Measurements from ENCODE around the gene SIPA1L2.
"Not testable (repeated sequence)": the region's sequence is repeated elsewhere in the genome, so short reads cannot be mapped to it uniquely, and the experiment has no call there.

SIPA1L2 gene

DNA sequence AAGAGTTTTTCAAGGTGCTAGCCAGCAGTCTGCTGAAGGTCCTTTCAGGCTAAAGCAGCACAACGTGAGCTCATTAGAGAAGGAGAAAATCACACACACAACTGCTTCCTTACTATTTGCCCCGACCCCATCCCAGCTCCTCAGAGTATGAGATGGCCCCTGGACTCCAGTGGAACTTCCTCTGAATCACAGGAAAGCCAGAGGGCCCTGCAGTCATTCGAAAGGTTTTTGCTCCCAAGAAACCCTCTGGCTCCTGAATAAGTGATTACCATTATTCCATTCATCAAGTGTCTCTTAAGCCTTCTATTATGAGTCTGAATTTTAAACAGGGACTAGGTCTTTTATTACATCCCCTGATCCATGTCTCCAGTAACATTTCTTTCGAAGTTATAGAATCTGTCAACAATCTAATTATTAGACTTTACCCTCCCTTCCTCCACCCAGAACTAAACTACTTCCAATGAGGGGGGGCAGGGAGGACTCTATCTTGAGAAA, 14.6 kb downstream of the SIPA1L2 start:
- DNase-seq, result no peak

DNA sequence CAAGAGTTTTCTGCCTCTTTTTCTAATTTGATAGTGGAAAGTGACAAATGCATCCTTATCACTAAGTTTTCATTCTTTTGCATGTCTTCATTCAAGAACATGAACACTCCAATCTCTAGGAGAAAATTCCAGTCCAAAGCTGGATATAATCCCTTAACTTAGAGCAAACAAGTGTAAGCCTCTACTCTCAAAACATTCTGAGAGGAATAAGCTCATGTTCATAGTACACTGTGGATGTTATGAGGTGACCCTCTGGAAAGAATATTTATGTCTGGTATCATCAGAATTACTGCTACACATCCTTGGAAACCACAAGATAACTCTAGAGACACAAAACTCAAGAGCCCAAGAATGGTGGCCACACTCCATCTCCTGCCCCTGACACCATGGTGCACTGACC, 15.1 kb downstream of the SIPA1L2 start:
- DNase-seq, result no peak

DNA sequence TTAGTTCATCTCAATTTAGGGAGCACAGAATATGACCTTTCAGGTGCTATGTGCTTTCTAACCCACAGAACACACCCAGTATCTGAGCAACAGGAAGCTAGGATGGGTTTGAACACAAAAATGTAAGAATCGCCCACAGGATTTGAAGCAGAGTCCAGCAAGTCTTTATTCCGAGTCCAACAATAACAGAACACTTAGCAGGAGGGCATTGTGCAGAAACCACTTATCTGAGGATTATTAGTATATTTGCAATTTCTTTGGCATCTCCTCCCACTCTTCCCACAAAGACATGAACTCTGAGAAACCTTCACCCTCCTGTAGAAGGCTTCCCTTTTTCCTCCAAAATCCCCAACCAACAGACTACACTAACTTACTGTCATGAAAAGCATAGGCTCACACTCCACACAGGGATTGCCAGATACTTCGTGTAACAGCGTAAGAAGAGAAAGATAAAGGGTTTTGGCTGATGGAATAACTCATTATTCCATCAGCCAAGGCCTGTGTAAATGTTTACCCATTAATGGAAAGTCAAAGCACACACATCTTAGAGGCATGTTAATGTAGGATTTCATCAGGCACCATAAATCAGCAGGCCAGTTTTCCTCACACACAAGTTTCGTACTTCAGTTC, 16.1 kb downstream of the SIPA1L2 start:
- no peak for DNase-seq

DNA sequence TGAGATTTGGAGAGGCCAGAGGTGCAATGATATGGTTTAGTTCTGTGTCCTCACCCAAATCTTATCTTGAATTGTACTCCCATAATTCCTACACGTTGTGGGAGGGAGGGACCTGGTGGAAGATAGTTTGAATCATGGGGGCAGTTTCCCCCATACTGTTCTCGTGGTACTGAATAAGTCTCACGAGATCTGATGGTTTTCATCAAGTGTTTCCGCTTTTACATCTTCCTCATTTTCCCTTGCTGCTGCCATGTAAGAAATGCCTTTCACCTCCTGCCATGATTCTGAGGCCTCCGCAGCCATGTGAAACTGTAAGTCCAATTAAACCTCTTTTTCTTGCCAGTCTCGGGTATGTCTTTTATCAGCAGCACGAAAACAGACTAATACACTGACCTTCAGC, 17.1 kb downstream of the SIPA1L2 start:
- not testable (repeated sequence) for DNase-seq

DNA sequence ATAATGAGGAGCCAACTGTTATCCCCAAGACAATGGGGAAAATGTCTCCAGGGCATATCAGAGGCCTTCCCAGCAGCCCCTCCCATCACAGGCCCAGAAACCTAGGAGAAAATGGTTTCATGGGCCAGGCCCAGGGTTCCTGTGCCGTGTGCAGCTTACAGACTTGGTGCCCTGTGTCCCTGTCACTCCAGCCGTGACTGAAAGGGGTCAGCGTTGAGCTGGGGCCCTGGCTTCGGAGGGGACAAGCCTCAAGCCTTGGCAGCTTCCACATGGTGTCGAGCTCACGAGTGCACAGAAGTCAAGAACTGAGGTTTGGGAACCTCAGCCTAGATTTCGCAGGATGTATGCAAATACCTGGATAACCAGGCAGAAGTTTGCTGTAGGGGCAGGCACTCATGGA, 18.1 kb downstream of the SIPA1L2 start:
- DNase-seq, result no peak

DNA sequence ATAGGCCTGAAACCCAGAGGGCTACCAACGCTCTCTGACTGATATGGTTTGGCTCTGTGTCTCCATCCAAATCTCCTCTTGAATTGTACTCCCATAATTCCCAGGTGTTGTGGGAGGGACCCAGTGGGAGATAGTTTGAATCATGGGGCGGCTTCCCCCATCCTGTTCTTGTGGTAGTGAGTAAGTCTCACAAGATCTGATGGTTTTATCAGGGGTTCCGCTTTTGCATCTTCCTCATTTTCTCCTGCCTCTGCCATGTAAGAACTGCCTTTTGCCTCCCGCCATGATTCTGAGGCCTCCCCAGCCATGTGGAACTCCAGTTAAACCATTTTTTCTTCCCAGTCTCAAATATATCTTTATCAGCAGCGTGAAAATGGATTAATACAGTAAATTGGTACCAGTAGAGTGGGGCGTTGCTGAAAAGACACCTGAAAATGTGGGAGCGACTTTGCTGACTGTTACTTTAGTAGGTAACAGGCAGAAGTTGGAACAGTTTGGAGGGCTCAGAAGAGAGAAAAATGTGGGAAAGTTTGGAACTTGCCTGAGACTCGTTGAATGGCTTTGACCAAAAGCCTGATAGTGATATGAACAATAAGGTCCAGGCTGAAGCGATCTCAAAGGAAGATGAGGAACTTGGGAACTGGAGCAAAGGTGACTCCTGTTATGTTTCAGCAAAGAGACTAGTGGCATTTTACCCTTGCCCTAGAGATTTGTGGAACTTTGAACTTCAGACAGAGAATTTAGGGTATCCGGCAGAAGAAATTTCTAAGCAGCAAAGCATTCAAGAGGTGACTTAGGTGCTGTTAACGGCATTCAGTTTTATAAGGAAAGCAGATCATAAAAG, 18.8 kb downstream of the SIPA1L2 start:
- not testable (repeated sequence) for DNase-seq

DNA sequence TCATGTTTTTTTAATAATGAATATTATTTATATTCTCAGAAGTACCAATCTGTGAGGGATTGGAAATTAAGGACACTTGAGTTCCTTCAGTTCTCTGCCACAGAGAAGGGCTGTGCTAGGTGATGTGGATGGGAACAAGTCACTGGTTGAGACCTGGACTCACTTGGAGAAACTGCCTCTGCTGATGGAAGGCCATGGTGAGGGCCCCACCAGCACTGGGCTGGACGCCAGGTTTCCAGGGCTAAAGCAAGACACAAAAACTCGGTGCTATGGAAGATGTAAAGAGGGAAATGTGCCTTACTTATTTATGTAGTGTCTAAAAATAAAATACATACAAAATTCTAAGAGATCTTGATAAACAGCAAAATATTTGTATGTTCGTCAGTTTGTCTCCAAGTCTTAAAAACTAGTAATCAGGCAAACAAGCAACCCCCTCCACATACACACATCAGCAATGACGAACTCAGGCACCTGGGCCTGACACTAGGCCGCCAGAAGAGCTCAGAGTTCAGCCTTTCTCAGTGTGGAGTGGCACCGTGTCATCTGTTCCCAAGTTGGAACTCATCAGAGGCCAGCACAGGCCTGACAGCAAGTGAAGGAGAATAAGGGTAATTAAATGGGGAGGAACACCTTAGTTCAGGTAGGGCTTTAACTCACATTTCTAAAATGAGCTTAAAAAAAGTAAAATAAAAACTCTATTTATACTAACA, 19.6 kb downstream of the SIPA1L2 start:
- no peak for DNase-seq

DNA sequence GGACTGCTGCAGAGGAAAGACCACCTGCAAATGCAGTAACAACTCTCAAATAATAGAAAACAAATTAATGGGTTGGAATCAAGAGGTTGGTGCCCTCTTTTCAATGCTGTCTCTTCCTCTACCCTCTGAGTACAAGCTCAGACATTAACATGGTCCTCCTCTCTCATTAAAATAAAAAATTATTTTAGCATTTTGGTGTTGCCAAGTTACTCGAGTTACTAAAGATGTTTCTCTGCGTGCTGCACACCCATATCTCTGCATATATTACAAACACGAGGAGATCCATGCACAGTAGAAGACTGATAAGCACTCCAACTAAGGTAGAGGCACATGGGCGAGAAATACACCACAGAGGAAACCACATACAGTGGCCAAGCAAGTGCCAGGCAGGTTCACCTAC, 21.5 kb downstream of the SIPA1L2 start:
- DNase-seq, result no peak

DNA sequence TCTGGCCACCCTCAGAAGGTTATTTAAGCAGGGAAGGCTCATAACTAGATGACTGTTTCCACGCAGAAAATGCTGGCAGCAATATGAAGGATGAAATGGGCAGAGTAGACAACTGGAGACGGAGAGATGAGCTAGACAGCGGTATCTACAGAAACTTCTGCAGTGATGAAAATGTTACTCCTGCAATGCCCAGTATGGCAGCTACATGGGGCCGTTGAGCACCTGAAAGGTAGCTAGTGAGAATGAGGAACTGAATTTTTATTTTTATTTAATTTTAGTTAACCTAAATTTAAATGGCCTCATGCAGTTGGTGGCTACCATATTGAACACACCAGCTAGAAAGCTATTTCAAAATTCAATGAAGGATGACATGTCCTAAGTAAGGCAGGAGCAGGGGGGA, 27.3 kb downstream of the SIPA1L2 start:
- DNase-seq, result no peak

DNA sequence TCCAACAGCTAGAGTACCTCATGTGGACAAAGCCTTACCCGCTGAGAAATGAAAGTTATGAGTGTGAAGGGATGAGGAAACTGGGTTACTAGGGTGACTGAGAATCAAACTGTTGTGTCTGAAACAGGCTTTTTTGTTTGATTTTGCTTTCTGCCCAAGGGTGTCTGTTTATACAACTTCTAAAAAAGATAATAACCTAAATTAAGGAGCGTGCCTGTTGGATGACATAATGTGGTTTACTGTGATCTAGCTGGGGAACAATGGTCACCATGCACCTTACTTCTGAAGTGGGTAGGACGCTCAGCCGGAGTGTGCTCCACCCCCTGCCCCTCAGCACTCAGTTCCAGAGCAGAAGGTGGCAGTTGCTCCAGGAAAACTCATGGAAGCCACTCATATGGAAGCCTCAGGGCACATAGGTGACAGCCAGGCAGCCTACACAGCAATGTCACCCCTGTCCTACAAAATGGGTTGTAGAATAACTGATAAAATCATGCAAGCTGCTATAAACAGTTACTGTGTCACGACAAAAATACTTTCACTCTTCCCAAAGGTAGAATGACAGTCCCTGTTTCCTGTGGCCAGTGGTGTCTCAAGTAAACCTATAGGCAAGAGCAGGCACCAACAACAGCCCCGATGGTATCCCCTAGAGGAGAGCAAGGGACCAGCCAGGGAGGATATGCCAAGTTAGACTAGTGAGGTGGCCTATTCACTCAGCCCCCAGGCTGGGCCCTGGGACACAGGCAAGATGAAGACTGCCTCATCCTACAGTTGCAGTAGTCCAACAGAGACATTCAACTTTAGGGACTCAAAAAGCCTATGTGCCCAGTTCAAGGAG, 29.3 kb downstream of the SIPA1L2 start:
- DNase-seq, result no peak

DNA sequence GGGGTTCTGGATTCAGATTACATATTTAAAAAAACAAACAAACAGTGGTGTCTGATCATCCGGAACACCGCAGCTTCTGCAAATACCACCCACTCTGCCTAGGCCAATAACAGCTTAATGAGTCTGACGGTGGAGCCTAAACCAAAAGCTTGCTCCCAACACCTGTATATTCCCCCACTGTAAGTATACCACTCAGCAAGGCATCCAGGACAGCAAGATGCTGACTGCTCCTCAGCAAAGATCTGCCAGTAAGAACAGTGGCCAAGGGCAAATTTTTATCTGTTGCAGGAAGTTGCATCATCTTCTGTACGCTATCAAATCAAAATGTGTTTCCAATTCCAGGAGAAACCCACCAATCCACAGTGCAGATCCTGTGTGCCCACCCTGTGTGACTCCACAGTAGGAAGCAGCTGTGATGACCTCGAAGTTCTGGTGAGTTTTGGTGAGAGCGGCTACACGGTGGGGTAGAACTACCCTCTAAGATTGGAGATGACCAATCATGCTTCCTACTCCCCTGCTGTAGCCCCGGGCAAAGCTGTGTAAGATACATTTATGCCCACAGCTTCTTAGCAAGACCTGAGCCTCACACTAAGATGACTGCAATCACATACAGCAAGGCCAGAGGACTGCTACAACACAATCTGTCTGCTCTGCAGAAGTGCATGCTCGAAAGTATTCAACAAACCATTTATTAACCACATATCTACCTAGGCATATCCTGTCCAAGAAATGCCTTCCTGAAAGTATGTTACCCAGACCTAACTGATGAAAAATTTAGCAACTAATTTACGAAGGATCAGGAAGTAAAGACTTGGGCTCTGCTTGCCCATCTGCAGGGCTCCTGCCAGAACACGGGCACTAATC, 30.5 kb downstream of the SIPA1L2 start:
- no peak for DNase-seq

DNA sequence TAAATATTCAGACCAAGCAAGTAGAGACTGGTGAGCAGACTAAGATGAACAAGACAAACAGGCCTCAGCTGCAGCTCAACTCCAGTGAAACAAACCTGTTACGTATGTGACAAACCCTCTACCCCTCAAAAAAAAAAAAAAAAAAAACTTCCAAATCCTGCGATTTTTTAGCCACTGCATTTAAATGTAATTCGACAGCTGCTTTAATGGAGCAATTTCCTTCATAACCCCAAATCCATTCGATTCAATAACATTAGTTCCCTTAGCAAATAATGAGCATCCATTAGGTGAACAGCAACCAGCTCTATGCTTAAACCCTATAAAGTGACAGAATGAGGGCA, 31.1 kb downstream of the SIPA1L2 start:
- DNase-seq, result no peak

DNA sequence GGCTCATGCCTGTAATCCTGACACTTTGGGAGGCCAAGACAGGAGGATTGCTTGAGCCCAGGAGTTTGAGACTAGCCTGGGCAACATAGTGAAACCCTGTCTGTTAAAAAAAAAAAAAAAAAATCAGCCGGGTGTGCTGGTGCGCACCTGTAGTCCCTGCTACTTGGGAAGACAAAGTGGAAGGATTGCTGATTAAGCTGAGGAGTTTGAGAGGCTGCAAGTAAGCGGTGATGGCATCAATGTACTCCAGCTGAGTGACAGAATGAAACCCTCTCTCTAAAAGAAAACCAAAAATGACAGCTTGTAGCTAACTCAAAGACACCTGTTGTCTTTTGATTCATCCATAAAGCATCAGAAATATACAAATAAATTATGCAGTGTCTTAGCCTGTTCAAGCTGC, 31.8 kb downstream of the SIPA1L2 start:
- no peak for DNase-seq

DNA sequence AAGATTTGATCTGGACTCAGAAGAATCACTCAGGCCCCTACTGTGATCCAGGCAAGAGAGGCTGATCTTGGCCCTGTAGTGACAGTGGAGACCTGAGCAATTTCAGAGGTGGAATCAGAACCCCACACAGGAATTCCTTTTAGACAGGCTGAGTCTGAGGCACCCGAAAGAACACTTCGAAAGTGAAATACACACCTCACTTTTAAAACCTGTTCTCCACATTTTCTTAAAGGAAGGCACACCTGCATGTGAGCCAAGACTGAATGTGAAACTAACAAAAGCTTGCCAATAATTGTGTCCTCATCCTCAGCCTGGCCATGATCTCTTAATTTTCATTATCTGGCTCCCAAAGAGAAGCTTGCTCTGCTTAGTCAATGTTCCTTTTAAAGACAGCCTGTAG, 32.2 kb downstream of the SIPA1L2 start:
- no peak for DNase-seq

DNA sequence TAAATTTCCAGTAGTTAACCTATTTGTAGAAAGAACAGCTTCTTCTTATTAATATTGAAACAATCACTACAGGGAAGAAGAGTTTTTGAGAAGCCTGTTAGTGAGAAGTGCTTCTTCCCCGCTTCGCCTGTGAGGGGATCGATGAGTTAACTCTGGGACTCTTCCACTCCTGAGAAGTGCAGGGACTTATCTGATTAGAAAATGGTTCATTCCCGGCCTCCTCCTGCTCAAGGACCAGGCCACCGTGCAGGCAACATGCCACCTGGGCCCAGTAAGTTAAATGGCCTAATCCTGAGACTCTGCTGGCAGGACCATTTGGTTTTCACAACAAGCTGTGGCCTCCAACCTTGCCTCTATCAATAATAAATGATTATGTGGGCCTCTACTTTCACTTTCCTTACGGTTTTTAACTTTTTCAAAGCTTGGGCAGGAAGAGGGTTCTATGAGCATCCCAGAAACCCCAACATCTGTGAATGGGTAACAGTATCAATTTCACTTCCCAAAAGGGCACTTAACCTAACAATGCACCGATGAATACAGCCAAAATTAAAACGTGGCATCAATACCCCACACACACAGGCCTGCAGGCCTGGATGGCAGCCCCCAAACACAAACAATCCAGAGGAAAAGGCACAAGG, 33.1 kb downstream of the SIPA1L2 start:
- no peak for DNase-seq

DNA sequence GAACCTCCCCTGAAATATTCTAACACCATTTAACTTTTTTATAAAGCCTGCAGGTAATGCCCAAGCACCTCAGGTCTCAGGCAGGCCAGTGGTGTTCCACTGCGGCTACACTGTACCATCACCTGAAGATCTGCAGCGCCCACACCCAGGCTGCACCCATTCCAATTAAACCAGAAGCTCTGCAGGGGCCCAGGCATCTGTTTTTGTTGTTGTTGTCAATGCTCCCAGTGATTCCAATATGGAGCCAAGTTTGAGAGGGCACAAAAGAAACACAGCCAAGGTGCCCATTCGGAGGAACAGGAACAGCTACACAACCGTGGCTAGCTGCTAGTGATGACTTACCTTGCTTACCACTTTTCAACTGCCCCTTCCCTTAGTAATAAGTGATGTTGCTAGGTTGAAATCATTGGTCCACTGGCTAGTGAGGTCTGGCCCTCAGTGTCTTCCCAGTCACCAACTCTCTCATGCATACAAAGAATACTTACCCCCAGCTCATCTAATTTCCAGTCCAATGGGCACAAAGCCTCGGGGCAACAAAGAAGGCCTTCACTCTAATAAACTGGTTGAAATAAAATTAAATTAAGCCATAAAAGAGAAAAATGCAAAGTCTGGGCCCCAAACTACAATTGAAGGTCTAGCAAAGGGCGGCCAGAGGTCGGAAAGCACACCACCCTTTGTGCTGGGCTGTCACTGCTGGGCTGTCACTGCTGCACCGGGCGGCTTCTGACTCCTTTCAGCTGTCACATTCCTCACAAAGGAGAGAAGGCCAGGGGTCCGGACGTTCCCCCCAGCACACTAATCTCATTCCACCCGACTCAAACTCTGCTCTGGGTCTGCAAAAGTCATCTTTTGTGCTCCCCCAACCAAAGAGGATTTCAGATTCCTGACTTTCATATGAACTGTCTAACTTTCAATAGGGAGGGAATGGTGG, 34.9 kb downstream of the SIPA1L2 start:
- no peak for DNase-seq

DNA sequence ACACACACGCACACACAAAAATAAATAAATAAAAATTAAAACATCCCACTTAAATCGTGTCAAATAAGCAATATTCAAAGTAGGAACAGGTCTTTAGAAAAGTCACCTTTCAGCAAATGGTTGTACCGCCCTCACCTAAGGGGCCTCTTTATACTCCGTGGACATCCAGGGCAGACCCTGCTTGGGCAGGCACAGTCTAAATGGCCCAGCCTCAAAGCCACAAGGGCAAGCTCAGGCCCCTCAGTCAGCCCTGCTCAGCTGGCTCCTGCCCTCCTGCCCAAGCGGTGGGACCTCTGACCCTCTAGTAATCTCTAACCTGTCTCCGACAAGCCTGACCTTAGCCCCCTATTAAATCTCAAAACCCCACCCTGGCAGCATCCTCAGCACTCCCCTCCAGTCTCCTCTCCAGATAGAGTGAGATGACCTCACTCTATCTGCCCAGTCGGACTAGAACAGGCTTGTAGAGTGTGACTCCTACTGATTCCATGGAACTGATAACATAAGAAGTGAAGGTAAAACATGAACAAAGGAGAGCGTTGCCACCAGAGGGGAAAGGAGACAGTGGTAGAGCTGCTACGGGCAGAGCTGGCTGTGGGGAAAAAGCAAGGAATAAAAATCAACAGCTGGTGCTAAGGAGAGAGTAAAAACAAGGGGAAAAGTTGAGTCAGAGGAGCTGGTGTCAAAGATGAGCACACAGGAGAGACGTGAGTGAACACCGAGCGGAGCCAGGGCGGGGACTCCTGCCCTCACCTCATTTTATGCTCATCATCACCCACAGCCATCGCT, 36.0 kb downstream of the SIPA1L2 start:
- no peak for DNase-seq

DNA sequence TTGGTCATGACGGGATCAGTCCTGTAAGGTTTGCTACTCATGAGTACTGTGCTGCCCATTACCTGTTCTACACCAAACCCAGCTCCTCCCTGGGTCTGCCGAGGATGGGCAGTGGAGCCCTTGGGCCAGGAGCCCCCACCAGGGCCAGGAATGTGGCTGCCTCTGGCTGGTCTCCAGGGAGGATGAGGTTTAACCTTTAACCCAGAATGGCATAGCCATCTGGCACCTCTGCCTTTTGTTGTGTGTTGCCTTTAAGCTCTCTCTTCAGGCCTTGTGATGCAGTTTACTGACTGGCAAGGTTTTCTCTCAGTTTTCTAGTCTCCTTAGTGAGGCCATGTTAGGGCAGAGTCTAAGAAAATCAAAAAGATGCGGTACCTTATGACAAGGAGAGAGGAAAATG, 38.6 kb downstream of the SIPA1L2 start:
- no peak for DNase-seq

DNA sequence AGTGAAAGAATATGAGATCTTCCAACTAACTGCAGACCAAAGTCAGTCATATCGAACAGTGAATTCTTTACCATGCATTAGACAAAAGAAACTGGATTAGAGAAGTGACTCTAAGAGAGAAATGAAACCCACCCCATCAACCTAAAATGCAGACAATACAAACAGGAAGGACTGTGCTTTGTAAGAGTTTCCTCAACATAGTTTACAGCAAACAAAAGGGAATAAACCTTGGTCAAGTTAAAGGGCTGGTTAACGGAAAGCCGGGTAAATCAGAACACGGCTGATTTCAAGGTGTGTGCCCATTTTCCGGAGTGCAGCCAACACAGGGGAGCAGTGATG, 39.2 kb downstream of the SIPA1L2 start:
- no peak for DNase-seq
